ENCODE data around the gene ANO2. TPM values are rescaled to one million over a fixed set of nuclear protein-coding genes. Genes with fewer than 3 reads are reported as not detected.

The ANO2 gene
- total and polyA plus RNA-seq, 8 donors: 0.43 to 2.4 (median 0.97) TPM

- Histone ChIP-seq H3K9me3 (no peaks in the 10 kb centered on the region), H3K27me3 (peaks cover 0 to 8% (median 3%) of the 10 kb centered on the region in 4 donors), H3K4me1 (no peaks in the 10 kb centered on the region), H3K4me3 (no peak overlapping the region), H3K27ac (no peak overlapping the region), H3K36me3 (no peaks in the 10 kb centered on the region)
- DNase-seq (no peak), FAIRE-seq (no peak), ATAC-seq (no peak)
- 59 to 61% methylated on average over 4 of the region's 4 CpGs for WGBS, 2 donors
- no peak for TF ChIP-seq CTCF (IDR thresholded peaks at IDR 0.05)
- intact Hi-C loops (cut with DNase I): no loop called here
Measured at GRCh38 chr12:5808981-5809380, 136.1 kb downstream of the ANO2 start.

GRCh38 chr12:5807514-5808219 is 137.4 kb downstream of the ANO2 start:
- FAIRE-seq: no peak
- Histone ChIP-seq H3K4me3 (no peak overlapping the region), H3K9me3 (no peaks in the 10 kb centered on the region), H3K36me3 (no peaks in the 10 kb centered on the region), H3K4me1 (no peaks in the 10 kb centered on the region), H3K27ac (no peak overlapping the region), H3K27me3 (peaks cover 0 to 8% (median 3%) of the 10 kb centered on the region in 4 donors)
- intact Hi-C loops (cut with DNase I): no loop called here
- TF ChIP-seq CTCF (IDR thresholded peaks at IDR 0.05): no peak
- no peak for ATAC-seq
- DNase-seq: no peak
- 56 to 63% methylated on average over 8 of the region's 8 CpGs for WGBS, 2 donors

GRCh38 chr12:5807090-5807414 is 138.0 kb downstream of the ANO2 start:
- no peaks in the 10 kb centered on the region for H3K36me3 ChIP-seq
- H3K27ac ChIP-seq: no peak overlapping the region
- no peak for FAIRE-seq
- peaks cover 0 to 8% (median 3%) of the 10 kb centered on the region in 4 donors for H3K27me3 ChIP-seq
- no peak overlapping the region for H3K4me3 ChIP-seq
- no peak for TF ChIP-seq CTCF (IDR thresholded peaks at IDR 0.05)
- no peak for DNase-seq
- 62 to 68% methylated on average over 6 of the region's 6 CpGs for WGBS, 2 donors
- intact Hi-C loops (cut with DNase I): no loop called here
- no peaks in the 10 kb centered on the region for H3K9me3 ChIP-seq
- no peak for ATAC-seq
- no peaks in the 10 kb centered on the region for H3K4me1 ChIP-seq

GRCh38 chr12:5806371-5807089 is 138.5 kb downstream of the ANO2 start:
- no peaks in the 10 kb centered on the region for H3K36me3 ChIP-seq
- FAIRE-seq: no peak
- intact Hi-C loops (cut with DNase I): no loop called here
- H3K9me3 ChIP-seq: no peaks in the 10 kb centered on the region
- no peak for DNase-seq
- H3K27ac ChIP-seq: no peak overlapping the region
- H3K4me3 ChIP-seq: no peak overlapping the region
- H3K4me1 ChIP-seq: no peaks in the 10 kb centered on the region
- peaks cover 0 to 8% (median 3%) of the 10 kb centered on the region in 4 donors for H3K27me3 ChIP-seq
- TF ChIP-seq CTCF (IDR thresholded peaks at IDR 0.05): no peak
- WGBS, 2 donors: 47 to 55% methylated on average over 10 of the region's 10 CpGs
- no peak for ATAC-seq

GRCh38 chr12:5803532-5803931 is 141.5 kb downstream of the ANO2 start:
- H3K4me1 ChIP-seq: no peaks in the 10 kb centered on the region
- no peaks in the 10 kb centered on the region for H3K9me3 ChIP-seq
- no peak overlapping the region for H3K27ac ChIP-seq
- intact Hi-C loops (cut with DNase I): no loop called here
- no peaks in the 10 kb centered on the region for H3K36me3 ChIP-seq
- 58 to 68% methylated on average over 7 of the region's 7 CpGs for whole genome bisulfite sequencing, 2 donors
- FAIRE-seq: no peak
- peaks cover 0 to 4% (median 0%) of the 10 kb centered on the region in 4 donors for H3K27me3 ChIP-seq
- ATAC-seq: no peak
- no peak for DNase-seq
- no peak overlapping the region for H3K4me3 ChIP-seq
- no peak for TF ChIP-seq CTCF (IDR thresholded peaks at IDR 0.05)

Measured in pancreas (tissue), 10 donors.